Measurements from ENCODE around the gene KCNK5.

KCNK5 gene

DNA sequence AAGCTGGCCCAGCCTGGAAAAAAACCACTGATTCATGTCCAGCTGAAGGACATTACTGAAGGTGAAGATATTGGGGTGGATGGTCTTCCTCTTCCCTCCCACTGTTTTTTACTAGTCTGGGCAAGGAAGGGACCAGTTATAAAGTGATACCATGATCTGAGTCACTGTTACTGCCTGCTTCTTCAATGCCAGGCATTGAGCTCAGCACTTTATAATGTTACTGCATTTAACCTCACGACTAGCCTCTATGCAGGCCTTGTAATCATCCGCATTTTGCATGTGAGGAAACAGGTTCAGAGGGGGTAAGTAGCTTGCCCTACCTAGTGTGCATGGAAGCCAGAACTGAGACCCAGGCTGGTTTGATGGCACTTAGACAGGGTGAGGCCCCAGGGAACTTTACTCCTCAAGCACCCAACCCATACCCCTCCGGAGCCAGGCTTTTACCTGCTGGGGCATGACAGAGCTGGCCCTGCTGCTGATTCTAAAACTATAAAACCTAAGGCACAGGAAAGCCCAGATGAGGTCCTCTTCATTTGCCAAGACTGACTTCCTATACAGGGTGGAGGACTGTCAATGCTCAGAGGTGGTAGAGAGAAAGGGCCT lies 11.0 kb upstream of the KCNK5 start:
- no peak for DNase-seq (ENCODE audit: low read depth)

DNA sequence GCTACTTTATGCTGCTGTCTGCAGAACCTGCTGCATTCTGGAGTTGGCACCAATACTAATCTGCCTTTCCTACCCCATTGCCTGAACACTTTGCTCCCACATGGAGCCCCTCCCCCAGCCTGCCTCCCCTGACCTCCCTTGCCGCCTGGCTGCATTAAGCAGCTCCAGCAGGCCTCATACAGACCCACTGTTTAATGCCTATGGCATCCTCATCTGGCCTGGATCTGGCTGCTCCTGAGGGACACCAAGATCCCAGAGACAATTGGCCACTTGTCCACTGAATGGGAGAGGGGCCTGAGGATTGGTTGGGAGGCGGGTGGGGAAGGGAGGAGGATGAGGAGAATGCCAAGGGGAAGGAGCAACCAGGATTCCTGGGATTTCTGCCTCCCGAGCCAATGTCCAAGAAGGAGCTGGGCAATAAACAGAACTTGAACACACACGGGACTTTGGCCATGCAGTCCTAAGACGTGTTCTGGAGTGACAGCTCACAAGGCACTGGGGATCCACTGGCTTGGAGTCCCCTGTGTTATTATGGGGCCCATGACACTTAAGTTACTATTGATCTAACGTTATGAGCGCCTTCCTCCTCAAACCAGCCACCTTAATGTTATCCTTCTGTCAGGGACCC lies 10.4 kb upstream of the KCNK5 start:
- no peak for DNase-seq (ENCODE audit: low read depth)

DNA sequence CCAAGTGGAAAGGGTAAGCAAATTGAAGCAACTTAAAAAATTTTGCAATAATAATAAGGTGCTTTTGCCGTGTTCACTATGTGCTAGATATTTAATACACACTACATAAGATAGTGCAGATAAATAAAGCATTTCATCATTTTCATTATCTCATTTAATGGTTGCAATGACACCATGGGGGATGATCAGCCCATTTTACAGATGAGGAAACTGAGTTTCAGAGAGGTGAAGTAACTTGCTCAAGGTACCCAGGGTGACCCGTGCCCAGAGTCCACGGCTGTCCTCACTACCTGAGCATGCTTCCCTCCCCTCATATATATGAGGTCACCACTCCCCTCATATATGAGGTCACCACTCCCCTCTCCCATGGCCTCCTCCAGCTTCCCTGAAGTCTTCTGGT lies 7.5 kb upstream of the KCNK5 start:
- DNase-seq (ENCODE audit: low read depth) = no peak

DNA sequence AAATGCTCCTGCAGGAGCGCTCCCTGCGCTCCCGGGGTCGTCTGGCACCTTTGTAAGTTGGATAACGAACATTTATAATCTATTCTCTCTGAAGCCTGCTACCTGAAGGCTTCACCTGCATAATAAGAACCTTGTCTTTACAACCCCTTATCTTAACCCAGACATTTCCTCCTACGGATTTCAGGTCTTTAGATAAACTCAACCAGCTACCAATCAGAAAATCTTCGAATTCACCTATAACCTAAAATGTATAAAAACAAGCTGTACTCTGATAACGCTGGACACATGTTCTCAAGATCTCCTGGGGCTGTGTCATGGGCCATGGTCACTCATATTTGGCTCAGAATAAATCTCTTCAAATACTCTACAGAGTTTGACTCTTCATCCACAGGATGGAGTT lies 4.1 kb upstream of the KCNK5 start:
- no peak for DNase-seq (ENCODE audit: low read depth)

DNA sequence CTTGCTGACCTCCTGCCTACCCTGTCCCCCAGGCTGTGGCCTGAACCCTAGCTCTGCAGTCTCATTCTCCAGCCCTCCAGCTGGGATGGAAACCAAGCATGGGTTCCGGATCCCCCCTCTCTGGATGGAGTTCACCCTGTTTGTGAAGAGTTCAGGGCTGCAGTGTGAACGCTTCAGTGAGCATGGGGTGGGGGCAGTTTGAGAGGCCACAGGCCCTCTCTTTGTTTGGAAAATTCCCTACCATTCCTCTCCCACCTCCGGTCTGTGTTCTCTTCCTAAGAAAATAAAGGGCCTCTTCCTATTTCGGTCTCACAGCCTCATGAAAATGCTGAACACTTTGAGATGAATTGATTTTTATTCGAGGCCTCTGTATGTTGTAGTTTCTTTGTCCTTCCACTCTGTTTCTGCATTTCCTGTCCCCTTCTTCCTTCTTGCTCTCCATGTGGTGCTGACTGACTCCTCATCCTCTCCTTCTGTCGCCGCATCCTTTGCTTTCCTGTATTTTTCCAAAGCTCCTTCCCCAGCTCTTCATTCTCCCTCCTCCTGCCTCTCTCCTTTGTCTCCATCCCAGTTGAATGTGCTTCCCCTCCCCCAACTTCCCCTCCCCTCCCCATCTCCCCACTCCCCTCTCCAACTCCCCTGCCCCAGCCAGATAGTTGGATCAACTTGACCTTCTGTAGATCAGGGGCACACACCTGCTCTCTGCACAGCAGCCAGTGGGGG lies 2.4 kb upstream of the KCNK5 start:
- DNase-seq (ENCODE audit: low read depth) = no peak

DNA sequence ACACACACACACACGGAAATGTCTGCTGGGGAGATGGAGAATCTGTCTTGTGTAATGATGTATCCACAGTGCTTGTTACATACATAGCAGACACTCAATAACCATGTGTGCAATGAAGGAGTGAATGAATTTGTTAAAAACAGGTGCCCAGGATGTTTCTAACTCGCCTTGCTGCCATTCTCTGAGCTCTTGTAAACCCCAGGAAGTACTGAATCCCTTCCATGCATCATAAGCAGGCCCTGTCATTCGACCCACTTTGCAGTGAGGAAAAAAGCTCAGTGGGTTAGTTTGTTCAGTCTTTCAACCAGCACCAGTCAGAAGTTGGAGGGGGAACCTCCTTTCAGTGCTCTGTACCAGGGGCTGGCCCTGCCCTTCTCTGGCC lies 1.4 kb upstream of the KCNK5 start:
- no peak for DNase-seq (ENCODE audit: low read depth)

DNA sequence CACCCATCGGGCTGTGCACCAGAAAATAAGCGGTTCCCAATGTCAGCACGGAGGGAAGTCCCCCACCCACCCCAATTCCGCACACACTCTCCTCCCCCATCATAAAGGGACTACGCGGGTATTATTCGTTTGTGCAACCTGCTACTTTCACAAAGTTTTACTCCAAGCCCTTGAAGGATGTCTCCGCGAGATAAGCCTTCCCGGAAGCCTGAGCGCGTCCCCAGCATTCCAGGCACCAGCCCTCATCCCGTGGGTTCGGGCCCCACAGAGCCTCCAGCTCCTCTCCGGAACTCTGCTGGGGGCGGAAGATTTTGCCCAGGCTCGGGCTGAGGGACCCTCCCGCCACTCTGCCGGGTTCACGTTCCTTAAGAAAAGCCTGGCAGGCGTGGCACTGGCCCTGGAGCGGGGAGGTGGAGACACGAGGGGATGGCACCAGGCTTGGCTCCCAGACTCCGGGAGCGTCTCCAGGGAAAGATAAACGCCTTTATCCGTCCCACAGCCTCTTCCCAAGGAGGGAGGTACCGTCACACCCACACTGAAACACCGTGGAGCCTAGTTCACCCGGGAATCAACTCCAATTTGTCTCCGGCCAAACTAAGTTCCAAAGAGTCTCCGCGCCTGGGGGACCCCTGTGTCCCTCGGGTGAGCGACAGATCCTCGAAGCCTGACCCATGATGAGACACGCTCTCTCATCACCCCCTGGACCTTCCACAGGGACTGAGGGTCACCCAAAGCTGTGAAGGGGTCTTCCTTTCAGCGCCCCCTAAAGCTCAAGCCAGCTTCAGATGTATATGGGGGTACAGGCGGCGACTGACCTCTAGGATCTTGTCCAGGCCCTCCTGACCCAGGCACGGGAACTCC lies 934 bp downstream of the KCNK5 start:
- DNase-seq (ENCODE audit: low read depth) = peak; percentile 5

DNA sequence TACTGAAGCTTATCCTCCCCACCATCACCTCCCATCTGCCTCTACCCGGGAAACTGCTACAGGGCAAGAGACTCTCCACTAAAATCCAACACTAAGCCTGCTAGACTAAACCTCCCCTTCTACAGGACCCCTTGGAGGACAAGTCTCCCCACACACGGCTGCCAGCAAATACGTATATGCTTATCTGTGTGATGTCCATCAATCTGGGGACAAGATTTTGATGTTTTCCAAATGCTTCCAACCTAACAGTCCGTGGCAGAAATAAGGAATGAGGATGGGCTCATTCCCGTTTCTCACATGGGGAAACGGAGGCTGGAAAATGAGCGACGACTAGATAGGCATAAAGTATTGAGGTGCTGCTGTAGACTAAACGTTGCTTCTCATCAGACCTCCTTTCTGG lies 1.8 kb downstream of the KCNK5 start:
- DNase-seq (ENCODE audit: low read depth) = no peak

DNA sequence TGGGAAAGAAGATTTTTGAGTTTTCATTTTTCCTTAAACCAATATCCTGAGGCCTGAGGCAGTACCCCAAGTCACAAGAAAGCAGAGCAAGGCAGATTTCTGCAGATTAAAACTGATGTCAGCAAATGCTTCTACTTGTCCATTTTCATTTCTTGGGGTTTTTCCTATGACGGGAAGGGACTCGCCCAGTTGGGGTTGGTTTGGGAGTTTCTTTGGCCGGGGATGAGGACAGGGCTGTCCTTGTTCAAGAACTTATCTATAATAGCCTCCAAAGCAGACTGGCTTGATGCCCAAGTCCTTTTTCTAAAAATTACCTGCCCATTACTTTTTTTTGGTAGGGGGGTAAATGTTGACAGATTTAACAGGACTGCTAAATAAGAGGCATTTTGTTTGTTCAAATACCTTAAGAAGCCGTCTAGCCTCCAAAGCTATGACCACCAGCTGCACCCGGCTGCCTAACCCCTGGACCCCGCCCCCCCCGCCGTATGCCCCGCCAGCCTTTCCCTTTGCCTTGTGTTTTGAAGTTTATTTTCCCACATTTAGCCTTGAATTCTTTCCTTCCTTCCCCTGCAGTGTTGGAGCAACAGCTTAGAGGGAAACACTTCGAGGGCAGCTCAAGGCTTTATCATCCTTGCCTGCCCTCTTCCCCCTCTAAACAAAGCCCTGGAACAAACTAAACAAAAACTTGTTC lies 2.5 kb downstream of the KCNK5 start:
- DNase-seq (ENCODE audit: low read depth) = no peak

DNA sequence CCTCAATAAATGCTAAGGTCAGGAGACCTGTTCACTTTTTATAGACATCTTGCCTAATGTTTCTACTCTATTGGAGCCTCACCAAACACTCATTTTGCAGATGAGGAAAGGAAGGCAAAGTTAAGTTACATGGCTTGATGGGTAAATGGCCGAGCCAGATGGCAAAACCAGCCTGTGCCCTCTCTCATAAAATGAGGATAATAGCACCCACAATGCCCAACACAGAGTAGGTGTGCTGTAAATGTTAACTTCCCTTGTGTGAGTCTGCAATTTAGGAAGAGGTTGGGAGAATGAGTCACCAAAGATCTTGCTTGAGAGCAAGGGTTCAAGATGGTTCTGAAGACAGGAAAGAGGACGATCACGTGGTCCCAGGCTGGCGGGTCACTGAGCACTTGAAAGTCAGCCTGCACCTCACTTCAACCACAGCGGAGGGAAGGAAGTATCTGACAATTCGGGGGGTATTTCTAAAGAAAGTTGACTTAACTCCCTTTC lies 3.3 kb downstream of the KCNK5 start:
- DNase-seq (ENCODE audit: low read depth) = no peak

DNA sequence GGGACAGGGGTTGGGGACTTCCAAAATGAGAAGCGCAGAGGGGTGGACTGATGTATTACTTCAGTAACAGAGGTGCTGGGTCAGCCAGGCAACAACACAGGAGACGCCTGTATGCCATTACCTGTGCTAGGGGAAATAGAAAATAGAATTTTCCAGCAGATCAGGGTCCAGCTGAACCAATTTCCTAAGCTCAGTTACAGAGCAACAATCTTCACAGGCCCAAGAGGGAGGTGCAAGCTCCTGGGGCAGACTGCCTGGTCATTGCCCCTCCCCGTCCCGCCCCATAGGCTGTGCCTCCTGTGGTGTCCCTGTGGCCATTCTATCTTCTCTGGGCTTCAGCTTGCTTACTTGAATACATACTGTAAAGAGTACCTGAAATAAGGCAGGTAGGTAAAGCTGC lies 3.7 kb downstream of the KCNK5 start:
- DNase-seq (ENCODE audit: low read depth) = no peak

DNA sequence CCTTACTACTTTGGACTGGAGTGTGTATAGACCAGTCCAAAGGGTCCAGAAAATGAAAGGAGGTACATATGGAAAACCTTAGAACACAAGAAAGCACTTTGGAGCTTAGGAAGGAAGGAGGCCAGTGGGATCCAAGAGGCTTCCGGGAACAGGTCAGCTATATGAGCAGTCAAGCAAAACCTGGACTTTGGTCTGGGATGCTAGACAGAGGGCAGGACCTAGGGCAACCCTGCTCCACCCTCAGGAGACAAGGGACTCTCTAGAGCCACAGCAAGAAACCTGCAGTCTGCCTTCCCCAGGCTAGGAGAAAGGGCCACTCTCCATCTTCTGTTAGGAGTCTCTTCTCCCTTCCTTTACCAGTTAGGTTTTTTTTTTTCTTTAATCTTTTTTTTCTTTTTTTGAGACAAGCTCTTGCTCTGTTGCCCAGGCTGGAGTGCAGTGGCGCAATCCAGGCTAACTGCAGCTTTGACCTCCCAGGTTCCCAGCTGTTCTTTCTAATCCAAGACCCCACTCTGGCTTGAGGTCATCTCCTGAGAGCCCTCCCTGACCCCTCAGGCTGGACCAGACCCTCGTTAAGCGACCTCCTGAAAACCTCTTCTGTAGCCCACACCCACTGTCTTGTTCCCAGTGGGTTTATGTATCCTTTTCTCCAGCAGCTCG lies 4.6 kb downstream of the KCNK5 start:
- no peak for DNase-seq (ENCODE audit: low read depth)

DNA sequence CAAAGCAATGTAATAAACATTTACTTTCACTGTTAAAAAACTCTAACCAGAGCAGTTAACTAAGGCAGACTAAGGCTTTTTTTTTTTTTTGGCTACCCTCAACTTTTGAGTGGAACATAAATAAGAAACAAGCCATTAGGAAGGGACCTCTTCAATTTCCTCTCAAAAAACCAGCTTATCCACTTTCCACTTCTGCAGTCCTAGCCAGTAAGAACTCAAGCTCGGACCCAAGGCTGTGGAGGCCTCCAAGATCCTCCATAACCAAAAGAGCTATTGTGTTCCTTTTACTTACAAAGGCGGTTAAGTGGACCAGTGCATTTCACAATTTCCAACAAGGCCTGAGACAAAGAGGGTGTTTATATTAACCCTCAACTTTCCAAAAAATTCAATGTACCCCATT lies 5.3 kb downstream of the KCNK5 start:
- DNase-seq (ENCODE audit: low read depth) = no peak

DNA sequence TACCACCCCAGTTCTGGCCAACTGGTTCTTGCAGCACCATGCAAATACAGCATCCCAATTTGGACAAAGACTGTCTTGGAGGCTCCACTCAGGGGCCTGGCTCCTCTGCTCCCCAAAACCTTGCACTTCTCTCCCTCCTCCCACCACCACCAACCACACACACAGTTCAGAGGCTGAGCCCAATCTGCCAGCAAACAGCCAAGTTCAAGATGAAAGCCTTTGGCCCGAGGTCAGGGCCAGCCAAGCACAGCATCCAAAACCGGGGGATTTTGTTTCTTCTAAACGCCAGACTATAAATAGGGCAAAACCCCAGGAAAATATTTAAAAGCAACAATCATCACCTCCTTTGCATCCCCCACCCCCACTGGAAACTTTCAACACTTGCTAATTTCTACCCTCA lies 5.7 kb downstream of the KCNK5 start:
- no peak for DNase-seq (ENCODE audit: low read depth)

DNA sequence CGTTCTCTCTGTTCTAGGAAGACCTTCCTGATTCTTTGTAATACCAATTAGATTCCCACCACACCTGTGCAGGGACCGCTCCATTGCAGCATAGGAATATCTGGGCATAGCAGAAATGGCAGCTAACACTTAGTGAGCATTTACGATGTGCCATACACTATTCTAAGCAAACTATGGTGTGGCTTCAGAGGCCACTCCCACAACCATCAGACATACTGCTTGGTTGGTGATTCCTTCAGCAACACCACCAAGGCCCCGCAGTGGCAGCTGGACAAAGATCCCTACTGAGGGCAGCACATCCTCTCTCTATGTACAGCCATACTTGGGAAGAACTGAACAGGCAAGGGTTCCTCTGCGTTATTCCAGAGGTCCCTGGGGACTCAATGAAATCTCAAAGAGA lies 6.2 kb downstream of the KCNK5 start:
- no peak for DNase-seq (ENCODE audit: low read depth)

DNA sequence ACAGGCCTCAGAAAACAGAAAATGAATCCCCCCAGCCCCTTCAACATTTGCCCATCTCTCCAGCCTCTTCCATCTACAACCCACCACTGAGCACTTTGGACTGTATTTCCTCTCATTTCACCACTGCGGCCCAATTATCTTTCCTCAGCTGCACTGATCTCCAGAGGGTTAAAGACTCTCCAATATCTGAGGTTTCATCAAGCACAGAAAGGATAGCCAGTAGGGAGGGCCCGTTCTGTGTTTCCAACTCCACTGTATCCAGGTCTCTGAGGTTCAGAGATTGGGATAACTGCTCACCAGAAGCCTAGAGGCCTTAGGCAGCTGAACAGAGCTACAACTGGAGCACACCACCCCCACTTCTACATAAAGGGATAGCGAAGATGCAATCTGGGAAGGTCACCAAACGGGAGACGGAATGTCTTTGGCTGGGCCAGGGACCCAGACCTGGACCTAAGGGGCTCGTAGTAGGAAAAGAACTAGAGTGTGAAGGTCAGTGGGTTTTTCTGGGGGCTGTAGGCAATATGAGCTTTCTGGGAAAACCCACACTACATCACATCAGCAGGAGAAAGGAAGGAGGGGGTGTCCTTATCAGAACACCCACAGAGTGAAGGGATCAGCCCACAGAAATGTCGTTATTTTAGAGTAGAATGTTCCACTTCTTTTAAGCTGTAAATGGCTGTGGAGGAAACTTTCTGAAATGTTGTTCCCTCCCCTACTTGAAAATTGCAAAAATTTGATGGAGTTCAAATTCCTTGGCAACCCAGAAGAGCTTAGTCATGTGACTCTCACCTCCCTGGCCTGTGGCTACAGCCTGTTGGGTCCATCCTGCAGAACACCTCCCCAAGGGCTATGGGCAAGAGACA lies 7.3 kb downstream of the KCNK5 start:
- DNase-seq (ENCODE audit: low read depth) = no peak

DNA sequence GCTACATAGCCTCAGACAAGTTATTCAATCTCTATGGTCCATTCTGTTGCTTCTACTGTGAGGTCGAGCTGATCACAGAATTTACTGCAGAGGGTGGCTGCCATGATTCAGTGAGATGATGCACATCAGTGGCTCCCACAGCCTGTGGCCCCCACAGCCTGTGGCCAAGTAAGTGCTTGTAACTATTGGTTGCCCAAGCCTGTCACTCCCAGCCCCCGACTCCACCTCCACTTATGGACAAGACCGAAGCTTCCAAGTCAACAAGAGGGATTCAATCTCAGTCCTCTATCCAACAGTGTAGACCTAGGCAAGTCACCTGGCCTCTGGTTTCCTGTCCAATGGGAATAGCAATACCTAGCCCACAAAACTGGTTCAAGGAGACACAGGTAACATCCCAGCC lies 8.2 kb downstream of the KCNK5 start:
- no peak for DNase-seq (ENCODE audit: low read depth)

DNA sequence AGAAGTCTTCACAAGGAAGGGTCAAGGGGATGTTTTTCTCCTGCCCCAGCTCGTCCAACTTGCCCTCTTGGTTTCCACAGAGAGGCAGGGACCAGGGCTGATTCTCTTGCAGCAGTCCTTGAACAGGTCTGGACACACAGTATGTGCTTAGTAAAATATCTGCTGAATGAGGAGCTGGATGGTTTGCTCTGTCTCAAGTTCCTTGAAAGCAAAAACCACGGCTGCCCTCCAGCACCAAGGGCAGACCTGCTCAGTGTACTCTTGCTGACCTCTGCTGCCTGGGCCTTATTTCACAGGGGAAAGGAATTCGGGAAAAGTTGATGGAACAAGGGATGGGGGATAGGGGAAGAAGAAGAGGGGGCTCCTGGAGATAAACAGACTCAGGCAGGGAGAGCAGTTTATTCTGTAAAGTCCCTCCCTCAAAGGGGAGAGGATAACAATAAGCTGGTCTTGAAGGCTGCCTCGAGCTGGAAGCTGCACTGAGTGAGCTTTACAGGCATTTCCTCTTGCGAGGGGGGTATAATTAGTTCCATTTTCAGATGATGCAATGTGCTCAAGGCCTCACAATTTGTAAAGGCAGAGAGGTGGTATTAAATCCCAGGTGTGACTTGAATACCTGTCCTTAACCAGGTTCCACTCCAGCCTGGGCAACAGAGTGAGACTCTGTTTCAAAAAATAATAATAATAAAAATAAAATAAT lies 10.3 kb downstream of the KCNK5 start:
- DNase-seq (ENCODE audit: low read depth) = no peak

DNA sequence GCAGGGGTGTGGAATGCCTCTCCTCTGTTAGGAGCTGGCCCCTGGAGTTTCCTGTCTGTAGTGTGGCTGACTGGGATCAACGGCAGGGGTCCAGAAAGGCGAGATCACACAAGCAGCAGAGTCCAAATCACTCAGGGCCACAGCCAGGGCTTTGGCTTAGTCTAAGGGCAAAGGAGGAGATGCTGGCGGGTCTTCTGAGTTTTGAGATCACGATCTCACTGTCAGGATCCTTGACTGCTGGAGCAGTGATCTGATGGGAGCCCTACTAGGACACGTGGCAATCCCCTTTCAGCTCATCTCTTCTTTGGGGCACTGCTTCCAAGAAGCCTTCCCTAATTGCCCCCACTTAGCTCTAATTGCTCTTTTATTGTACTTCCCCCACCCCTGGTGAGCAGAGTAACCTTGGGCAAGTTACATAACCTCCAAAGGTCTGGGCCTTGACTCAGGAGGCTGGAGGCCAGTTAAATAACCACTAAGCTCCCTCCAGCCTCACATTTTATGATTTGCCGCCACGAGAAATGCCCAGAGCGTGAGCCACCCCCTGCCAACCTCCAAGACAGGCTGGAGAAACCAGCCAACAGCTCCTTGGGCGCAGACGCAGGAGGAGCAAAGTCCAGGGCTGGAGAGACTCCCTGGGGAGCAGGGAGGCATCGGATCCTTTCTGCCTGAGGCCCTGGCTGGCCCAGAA lies 12.0 kb downstream of the KCNK5 start:
- DNase-seq (ENCODE audit: low read depth) = no peak

Data from stimulated activated CD8-positive, alpha-beta memory T cell treated with anti-CD3 and anti-CD28 coated beads, Interleukin-15, amount 100 ng/mL, for 24 hours (primary cell).